ENCODE data around the gene USP37. TPM values are rescaled to one million over a fixed set of nuclear protein-coding genes. Genes with fewer than 3 reads are reported as not detected.

Gene USP37
- total and polyA plus RNA-seq, 2 of the 13 experiments (the other 11 are each of a cell fraction or from before 2014, with no cell fraction given) = 6.5 to 30.6 TPM

DNA sequence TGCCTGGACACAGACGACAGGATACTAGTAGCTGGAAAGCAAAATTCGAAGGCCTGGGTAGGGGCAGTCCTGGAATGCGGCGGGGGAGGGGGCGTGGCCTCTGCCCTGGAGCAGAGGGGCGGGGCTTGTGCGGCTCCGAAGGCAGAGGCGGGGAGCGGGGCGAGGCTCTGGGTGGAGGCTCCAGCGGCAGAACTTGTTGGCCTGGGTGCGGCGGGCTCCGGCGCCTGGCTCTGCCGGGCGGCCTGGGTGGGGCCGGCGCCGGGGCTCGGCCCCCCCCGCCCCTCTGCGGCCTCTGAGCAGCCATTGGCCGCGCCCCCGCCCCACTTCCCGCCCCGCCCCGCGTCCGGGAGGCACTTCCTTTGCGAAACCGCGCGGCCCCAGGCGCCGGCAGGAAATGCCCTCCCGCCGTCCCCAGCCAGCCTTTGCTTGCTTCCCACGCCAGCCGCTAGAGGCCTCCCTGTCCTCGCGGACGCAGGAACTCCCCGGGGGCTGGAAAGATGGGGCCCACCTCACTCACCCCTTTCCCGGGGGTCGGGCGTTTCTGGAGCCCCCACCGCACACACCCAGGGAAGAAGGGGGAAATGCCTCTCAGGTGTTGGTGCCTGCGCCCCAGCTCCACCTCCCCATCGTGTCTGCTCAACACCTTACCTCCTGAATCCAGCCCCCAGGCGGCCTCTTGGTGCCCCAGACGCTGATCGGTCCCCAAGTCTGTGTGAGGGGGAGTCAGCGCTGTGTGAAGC lies 161.8 kb downstream of the USP37 start (continued):
- TF ChIP-seq, protein P1, sequence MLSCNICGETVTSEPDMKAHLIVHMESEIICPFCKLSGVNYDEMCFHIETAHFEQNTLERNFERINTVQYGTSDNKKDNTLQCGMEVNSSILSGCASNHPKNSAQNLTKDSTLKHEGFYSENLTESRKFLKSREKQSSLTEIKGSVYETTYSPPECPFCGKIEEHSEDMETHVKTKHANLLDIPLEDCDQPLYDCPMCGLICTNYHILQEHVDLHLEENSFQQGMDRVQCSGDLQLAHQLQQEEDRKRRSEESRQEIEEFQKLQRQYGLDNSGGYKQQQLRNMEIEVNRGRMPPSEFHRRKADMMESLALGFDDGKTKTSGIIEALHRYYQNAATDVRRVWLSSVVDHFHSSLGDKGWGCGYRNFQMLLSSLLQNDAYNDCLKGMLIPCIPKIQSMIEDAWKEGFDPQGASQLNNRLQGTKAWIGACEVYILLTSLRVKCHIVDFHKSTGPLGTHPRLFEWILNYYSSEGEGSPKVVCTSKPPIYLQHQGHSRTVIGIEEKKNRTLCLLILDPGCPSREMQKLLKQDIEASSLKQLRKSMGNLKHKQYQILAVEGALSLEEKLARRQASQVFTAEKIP (CRISPR knock-in tag; IDR thresholded peaks at IDR 0.05; ENCODE audit: borderline replicate concordance) = no peak
- no peak for TF ChIP-seq PLRG1 (conservative IDR thresholded peaks at IDR 0.05)
- TF ChIP-seq SETDB1 (CRISPR knock-in tag; IDR thresholded peaks at IDR 0.05; ENCODE audit: borderline replicate concordance) = no peak
- no peak for TF ChIP-seq RNF2 (conservative IDR thresholded peaks at IDR 0.05; ENCODE audit: low read depth)
- TF ChIP-seq ESRRA (CRISPR knock-in tag; IDR thresholded peaks at IDR 0.05; ENCODE audit: low read depth) = peak; percentile 33; the same call in 1 of the 2 replicates
- TF ChIP-seq ZSCAN29 (CRISPR knock-in tag; conservative IDR thresholded peaks at IDR 0.05) = no peak
- peak; percentile 78; the same call in 1 of the 2 replicates for TF ChIP-seq IRF2 (CRISPR knock-in tag; IDR thresholded peaks at IDR 0.05)
- TF ChIP-seq, protein P2, sequence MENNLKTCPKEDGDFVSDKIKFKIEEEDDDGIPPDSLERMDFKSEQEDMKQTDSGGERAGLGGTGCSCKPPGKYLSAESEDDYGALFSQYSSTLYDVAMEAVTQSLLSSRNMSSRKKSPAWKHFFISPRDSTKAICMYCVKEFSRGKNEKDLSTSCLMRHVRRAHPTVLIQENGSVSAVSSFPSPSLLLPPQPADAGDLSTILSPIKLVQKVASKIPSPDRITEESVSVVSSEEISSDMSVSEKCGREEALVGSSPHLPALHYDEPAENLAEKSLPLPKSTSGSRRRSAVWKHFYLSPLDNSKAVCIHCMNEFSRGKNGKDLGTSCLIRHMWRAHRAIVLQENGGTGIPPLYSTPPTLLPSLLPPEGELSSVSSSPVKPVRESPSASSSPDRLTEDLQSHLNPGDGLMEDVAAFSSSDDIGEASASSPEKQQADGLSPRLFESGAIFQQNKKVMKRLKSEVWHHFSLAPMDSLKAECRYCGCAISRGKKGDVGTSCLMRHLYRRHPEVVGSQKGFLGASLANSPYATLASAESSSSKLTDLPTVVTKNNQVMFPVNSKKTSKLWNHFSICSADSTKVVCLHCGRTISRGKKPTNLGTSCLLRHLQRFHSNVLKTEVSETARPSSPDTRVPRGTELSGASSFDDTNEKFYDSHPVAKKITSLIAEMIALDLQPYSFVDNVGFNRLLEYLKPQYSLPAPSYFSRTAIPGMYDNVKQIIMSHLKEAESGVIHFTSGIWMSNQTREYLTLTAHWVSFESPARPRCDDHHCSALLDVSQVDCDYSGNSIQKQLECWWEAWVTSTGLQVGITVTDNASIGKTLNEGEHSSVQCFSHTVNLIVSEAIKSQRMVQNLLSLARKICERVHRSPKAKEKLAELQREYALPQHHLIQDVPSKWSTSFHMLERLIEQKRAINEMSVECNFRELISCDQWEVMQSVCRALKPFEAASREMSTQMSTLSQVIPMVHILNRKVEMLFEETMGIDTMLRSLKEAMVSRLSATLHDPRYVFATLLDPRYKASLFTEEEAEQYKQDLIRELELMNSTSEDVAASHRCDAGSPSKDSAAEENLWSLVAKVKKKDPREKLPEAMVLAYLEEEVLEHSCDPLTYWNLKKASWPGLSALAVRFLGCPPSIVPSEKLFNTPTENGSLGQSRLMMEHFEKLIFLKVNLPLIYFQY (CRISPR knock-in tag; IDR thresholded peaks at IDR 0.05; ENCODE audit: borderline replicate concordance) = peak; percentile 34
- TF ChIP-seq GATAD2A (CRISPR knock-in tag; IDR thresholded peaks at IDR 0.05) = peak; percentile 68
- TF ChIP-seq SNAPC2 (CRISPR knock-in tag; IDR thresholded peaks at IDR 0.05) = peak; percentile 29; the same call in 1 of the 2 replicates
- TF ChIP-seq ZNF629 (CRISPR knock-in tag; conservative IDR thresholded peaks at IDR 0.05) = peak; percentile 8; the same call in 1 of the 2 replicates
- TF ChIP-seq RELA (CRISPR knock-in tag; IDR thresholded peaks at IDR 0.05) = 0 out of 2 replicates have a peak, but pooled peaks have one; percentile 62
- peak; percentile 20; the same call in 1 of the 2 replicates for TF ChIP-seq ZBTB21 (CRISPR knock-in tag; IDR thresholded peaks at IDR 0.05)
- TF ChIP-seq, protein P3, sequence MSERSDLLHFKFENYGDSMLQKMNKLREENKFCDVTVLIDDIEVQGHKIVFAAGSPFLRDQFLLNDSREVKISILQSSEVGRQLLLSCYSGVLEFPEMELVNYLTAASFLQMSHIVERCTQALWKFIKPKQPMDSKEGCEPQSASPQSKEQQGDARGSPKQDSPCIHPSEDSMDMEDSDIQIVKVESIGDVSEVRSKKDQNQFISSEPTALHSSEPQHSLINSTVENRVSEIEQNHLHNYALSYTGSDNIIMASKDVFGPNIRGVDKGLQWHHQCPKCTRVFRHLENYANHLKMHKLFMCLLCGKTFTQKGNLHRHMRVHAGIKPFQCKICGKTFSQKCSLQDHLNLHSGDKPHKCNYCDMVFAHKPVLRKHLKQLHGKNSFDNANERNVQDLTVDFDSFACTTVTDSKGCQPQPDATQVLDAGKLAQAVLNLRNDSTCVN (CRISPR knock-in tag; IDR thresholded peaks at IDR 0.05; ENCODE audit: borderline replicate concordance) = peak; percentile 31; the same call in 1 of the 2 replicates

All from HepG2 (cell line).